Neuronal stem cell (in vitro differentiated cells): ENCODE data around the gene TSHZ3.

Experiments
- DNase-seq: peaks from one replicate; pipeline ENCODE4 v3.0.0-alpha.2; 2013; ENCODE audit warnings: low spot score
- H2AFZ ChIP-seq: one replicate; pipeline ENCODE4 v1.6.1; 2013; ENCODE audit warnings: mild to moderate bottlenecking, low read length, inconsistent platforms
- H2AK5ac ChIP-seq: 2 replicates; pipeline ENCODE4 v1.6.1; 2013; ENCODE audit warnings: low read depth, mild to moderate bottlenecking, inconsistent platforms, low read length, moderate library complexity, mixed read lengths
- H2BK120ac ChIP-seq: 2 replicates; pipeline ENCODE4 v1.6.1; 2013; ENCODE audit warnings: low read depth, mild to moderate bottlenecking, inconsistent platforms, low read length, moderate library complexity, mixed read lengths
- H2BK12ac ChIP-seq: one replicate; pipeline ENCODE4 v1.6.1; 2013; ENCODE audit warnings: low read length, inconsistent platforms
- H2BK15ac ChIP-seq: 2 replicates; pipeline ENCODE4 v1.6.1; 2013; ENCODE audit warnings: mild to moderate bottlenecking, low read length, inconsistent platforms, mixed read lengths
- H2BK5ac ChIP-seq: one replicate; pipeline ENCODE4 v1.6.1; 2013; ENCODE audit warnings: inconsistent platforms, mild to moderate bottlenecking, low read length, moderate library complexity
- H3K14ac ChIP-seq: one replicate; pipeline ENCODE4 v1.6.1; 2013; ENCODE audit warnings: low read length, inconsistent platforms
- H3K18ac ChIP-seq: 2 replicates; pipeline ENCODE4 v1.6.1; 2013; ENCODE audit warnings: low read length, inconsistent platforms
- H3K23ac ChIP-seq: 2 replicates; pipeline ENCODE4 v1.6.1; 2013; ENCODE audit warnings: low read depth, mild to moderate bottlenecking, mixed read lengths, low read length, inconsistent platforms; ENCODE audit not compliant: poor library complexity
- H3K27ac ChIP-seq: replicated peaks from 3 replicates; pipeline ENCODE4 v1.5.1; 2013; ENCODE audit warnings: low read length, inconsistent platforms
- H3K27me3 ChIP-seq, 3 experiments: 2 replicates each; pipeline ENCODE4 v1.6.1; 2013; ENCODE audit warnings: low read length in 3 of 3, mild to moderate bottlenecking in 2 of 3, inconsistent platforms in 1 of 3, low read depth in 1 of 3, mixed read lengths in 1 of 3, moderate library complexity in 1 of 3; ENCODE audit not compliant: control insufficient read depth in 3 of 3, insufficient read depth in 3 of 3
- H3K36me3 ChIP-seq, 2 donors: replicated peaks in 1 of 2; 2 replicates each; pipeline ENCODE4 v1.6.1; 2013; ENCODE audit warnings: low read length in 2 of 2; ENCODE audit not compliant: control insufficient read depth in 2 of 2, insufficient read depth in 2 of 2
- H3K4ac ChIP-seq: 2 replicates; pipeline ENCODE4 v1.6.1; 2013; ENCODE audit warnings: inconsistent platforms, mild to moderate bottlenecking, low read length, moderate library complexity
- H3K4me1 ChIP-seq, 2 donors: 1 replicate in 1 of 2; 2 replicates in 1 of 2; pipeline ENCODE4 v1.6.1; 2013; ENCODE audit warnings: low read length in 2 of 2, low read depth in 1 of 2; ENCODE audit not compliant: control insufficient read depth in 2 of 2, insufficient read depth in 1 of 2
- H3K4me2 ChIP-seq: one replicate; pipeline ENCODE4 v1.6.1; 2013; ENCODE audit warnings: mild to moderate bottlenecking, low read length, inconsistent platforms; ENCODE audit not compliant: insufficient read depth, poor library complexity, severe bottlenecking
- H3K4me3 ChIP-seq, 2 donors: 2 replicates each; pipeline ENCODE4 v1.5.1; 2013; ENCODE audit warnings: low read length in 2 of 2, mild to moderate bottlenecking in 2 of 2, inconsistent platforms in 1 of 2, moderate library complexity in 1 of 2
- H3K79me1 ChIP-seq: one replicate; pipeline ENCODE4 v1.6.1; 2013; ENCODE audit warnings: low read depth, mild to moderate bottlenecking, inconsistent platforms, low read length, moderate library complexity
- H3K9ac ChIP-seq: one replicate; pipeline ENCODE4 v1.6.1; 2013; ENCODE audit warnings: mild to moderate bottlenecking, low read depth, low read length, inconsistent platforms; ENCODE audit not compliant: poor library complexity
- H3K9me3 ChIP-seq, 2 donors: replicated peaks in 1 of 2; 2 replicates each; pipeline versions ENCODE3 to v1.6.1; 2013; ENCODE audit warnings: low read length in 2 of 2, mild to moderate bottlenecking in 2 of 2, inconsistent platforms in 1 of 2, low read depth in 1 of 2, mixed read lengths in 1 of 2, moderate library complexity in 1 of 2; ENCODE audit not compliant: control insufficient read depth in 2 of 2, insufficient read depth in 1 of 2
- H4K8ac ChIP-seq: one replicate; pipeline ENCODE4 v1.6.1; 2013; ENCODE audit warnings: low read depth, mild to moderate bottlenecking, inconsistent platforms, low read length, moderate library complexity
- H4K91ac ChIP-seq: one replicate; pipeline ENCODE4 v1.6.1; 2013; ENCODE audit warnings: low read length, low read depth, mild to moderate bottlenecking, inconsistent platforms; ENCODE audit not compliant: poor library complexity
- WGBS, 2 donors: extraction: QIAGEN DNeasy Blood & Tissue Kit; methylation state at CpG; one replicate each; pipeline ENCODE4 v1.1.7; 2013; ENCODE audit warnings: missing lambda C conversion rate in 2 of 2, mixed read lengths in 1 of 2; ENCODE audit not compliant: insufficient read length in 2 of 2, insufficient replicate concordance in 1 of 2; ENCODE audit errors: extremely low coverage in 2 of 2; 5-methylcytosine and 5-hydroxymethylcytosine counted together

The TSHZ3 gene

DNA sequence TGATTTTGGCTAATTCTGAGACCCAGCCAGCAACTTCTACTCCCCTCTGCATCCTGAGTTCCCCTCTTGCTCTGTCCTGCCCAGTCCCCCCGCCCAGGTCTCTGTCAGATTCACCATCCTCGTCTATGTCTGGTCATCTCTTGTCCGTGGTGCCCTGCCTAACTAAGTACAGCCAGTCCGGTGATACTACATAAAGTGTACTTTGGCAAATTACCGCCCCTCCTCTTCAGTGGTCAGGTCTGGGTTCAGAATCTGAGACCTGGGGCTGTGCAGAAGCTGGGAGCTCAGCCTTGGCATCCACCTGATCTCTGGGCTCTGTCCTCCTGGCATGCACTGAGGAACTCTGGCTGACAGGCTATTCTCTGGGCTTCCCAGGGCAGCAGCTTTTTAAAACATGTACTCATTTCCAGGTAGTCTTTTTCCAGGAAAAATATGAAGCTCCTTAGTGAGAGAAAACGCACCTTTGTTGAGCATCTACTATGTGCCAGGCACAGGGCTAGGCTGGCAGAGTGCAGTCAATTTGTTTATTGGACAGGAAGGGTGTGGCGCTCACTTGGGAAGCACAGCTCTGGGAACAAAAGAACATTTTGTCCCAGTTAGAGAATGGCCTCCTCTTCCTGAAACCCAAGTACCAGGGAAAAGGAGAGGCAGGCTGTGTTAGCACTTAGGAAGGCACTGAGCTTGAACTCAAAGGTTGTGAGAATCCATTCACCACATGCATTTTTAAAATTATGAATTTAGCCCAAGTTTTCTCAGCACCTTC lies 88.9 kb downstream of the TSHZ3 start:
- H3K14ac ChIP-seq, result no peak overlapping the region
- H3K9ac ChIP-seq, result no peak overlapping the region
- H2BK15ac ChIP-seq, result no peak overlapping the region
- H3K4me2 ChIP-seq, result no peak overlapping the region
- no peak overlapping the region for H2BK12ac ChIP-seq
- no peak overlapping the region for H3K27ac ChIP-seq
- H3K79me1 ChIP-seq, result no peaks in the 10 kb centered on the region
- H3K18ac ChIP-seq, result no peak overlapping the region
- no peaks in the 10 kb centered on the region for H3K9me3 ChIP-seq
- no peak overlapping the region for H3K23ac ChIP-seq
- no peak overlapping the region for H2AFZ ChIP-seq
- no peak overlapping the region for H4K91ac ChIP-seq
- DNase-seq, result no peak
- H3K4me1 ChIP-seq, result peaks cover 0 to 1% of the 10 kb centered on the region in 2 donors
- H3K4me3 ChIP-seq, result no peak overlapping the region
- H3K4ac ChIP-seq, result no peak overlapping the region
- no peak overlapping the region for H2BK120ac ChIP-seq
- peak overlapping the region; percentile 19 for H4K8ac ChIP-seq
- no CpG with 5 or more reads among the region's 7 CpGs for WGBS, 2 donors
- peak overlapping the region; percentile 53 for H2AK5ac ChIP-seq
- H3K27me3 ChIP-seq, result no peaks in the 10 kb centered on the region
- H2BK5ac ChIP-seq, result no peak overlapping the region
- no peaks in the 10 kb centered on the region for H3K36me3 ChIP-seq

GRCh38 chr19:31258211-31259052 lies 90.8 kb downstream of the TSHZ3 start:
- no peaks in the 10 kb centered on the region for H3K36me3 ChIP-seq
- no peak overlapping the region for H2BK5ac ChIP-seq
- no peak overlapping the region for H3K18ac ChIP-seq
- no peak overlapping the region for H3K9ac ChIP-seq
- H2AFZ ChIP-seq, result no peak overlapping the region
- no peak overlapping the region for H3K23ac ChIP-seq
- H3K27ac ChIP-seq, result no peak overlapping the region
- H2BK120ac ChIP-seq, result no peak overlapping the region
- no peak overlapping the region for H4K91ac ChIP-seq
- no peak overlapping the region for H2BK15ac ChIP-seq
- no peak overlapping the region for H3K14ac ChIP-seq
- no peaks in the 10 kb centered on the region for H3K27me3 ChIP-seq
- H3K9me3 ChIP-seq, result no peaks in the 10 kb centered on the region
- H2AK5ac ChIP-seq, result no peak overlapping the region
- H3K79me1 ChIP-seq, result no peaks in the 10 kb centered on the region
- WGBS, 2 donors, result no CpG with 5 or more reads among the region's 15 CpGs
- H3K4me1 ChIP-seq, result peaks cover 0 to 4% of the 10 kb centered on the region in 2 donors
- DNase-seq, result no peak
- H3K4me3 ChIP-seq, result no peak overlapping the region
- H3K4ac ChIP-seq, result no peak overlapping the region
- no peak overlapping the region for H3K4me2 ChIP-seq
- no peak overlapping the region for H2BK12ac ChIP-seq
- no peak overlapping the region for H4K8ac ChIP-seq

DNA sequence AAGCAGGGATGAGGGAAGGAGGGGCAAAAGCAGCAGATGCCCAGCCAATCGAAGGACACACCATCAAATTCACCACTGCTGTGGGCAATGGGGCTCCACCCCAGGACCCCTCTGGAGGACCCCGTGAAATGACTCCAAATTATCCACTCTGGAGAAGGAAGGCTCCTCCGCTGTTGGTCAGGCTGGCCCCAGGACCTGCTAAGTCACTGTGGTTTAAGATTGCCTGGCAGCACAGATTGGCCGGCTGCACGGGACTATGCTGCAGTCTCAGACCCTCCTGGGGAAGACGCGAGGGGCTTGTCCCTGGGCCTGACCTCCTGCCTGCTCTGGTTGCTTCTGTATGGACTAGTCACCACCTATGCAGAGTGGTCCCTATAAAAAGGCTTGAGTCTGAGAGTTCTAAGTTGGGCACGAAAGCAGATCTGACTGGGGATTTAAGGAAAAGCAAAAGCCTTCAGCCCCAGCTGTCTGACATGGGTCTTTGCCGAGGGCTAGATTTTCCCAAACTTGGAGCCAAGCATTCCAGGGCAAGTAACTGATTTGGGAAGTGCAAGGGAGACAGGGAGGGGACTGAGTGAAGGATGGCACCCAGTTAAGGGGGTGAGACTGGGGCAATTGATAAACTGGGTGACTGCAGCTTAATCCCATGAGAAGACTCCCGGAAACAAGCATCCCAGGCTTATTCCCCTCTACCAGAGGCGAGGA lies 91.7 kb downstream of the TSHZ3 start:
- Histone ChIP-seq H4K91ac (no peak overlapping the region), H2BK5ac (no peak overlapping the region), H2BK15ac (no peak overlapping the region), H3K27ac (no peak overlapping the region), H2AFZ (no peak overlapping the region), H3K36me3 (no peaks in the 10 kb centered on the region), H2BK120ac (peak overlapping the region; percentile 7), H3K18ac (no peak overlapping the region), H3K9me3 (no peaks in the 10 kb centered on the region), H2AK5ac (no peak overlapping the region), H3K23ac (no peak overlapping the region), H4K8ac (no peak overlapping the region), H3K27me3 (no peaks in the 10 kb centered on the region), H3K4me1 (peaks cover 0 to 3% of the 10 kb centered on the region in 2 donors), H3K9ac (no peak overlapping the region), H3K79me1 (no peaks in the 10 kb centered on the region), H2BK12ac (no peak overlapping the region), H3K14ac (no peak overlapping the region), H3K4me2 (no peak overlapping the region), H3K4ac (no peak overlapping the region), H3K4me3 (no peak overlapping the region)
- DNase-seq, result no peak
- no CpG with 5 or more reads among the region's 11 CpGs for WGBS, 2 donors

DNA sequence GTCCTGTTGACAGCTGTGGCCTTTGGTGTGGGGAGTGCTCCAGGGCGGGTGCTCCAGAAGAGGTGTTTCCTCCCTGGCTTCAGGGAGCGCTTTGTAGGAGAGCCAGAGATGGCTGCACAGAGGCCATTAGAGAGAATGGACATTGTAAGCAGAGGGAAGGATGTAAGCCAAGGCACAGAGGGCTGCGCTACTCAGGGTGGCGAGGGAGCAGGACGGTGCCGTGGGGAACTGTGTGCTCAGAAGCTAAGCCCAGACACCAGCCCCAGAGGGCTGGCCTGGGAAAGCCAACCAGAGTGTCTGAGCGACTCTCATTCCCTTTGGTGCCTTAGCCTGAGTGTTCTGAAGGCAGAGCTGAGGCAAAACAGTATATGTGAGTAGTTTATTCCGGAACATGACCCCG lies 92.2 kb downstream of the TSHZ3 start:
- H2BK5ac ChIP-seq, result no peak overlapping the region
- no peak overlapping the region for H2BK15ac ChIP-seq
- H2AFZ ChIP-seq, result no peak overlapping the region
- no peak overlapping the region for H3K9ac ChIP-seq
- H3K14ac ChIP-seq, result no peak overlapping the region
- H3K9me3 ChIP-seq, result no peaks in the 10 kb centered on the region
- H3K4ac ChIP-seq, result no peak overlapping the region
- H3K4me1 ChIP-seq, result peaks cover 0 to 3% of the 10 kb centered on the region in 2 donors
- H3K4me2 ChIP-seq, result no peak overlapping the region
- DNase-seq, result no peak
- H3K27ac ChIP-seq, result no peak overlapping the region
- no peak overlapping the region for H2BK120ac ChIP-seq
- H3K4me3 ChIP-seq, result no peak overlapping the region
- H4K8ac ChIP-seq, result no peak overlapping the region
- no peak overlapping the region for H2BK12ac ChIP-seq
- H3K79me1 ChIP-seq, result no peaks in the 10 kb centered on the region
- no peak overlapping the region for H2AK5ac ChIP-seq
- H3K27me3 ChIP-seq, result no peaks in the 10 kb centered on the region
- peak overlapping the region; percentile 26 for H3K18ac ChIP-seq
- WGBS, 2 donors, result no CpG with 5 or more reads among the region's 9 CpGs
- H4K91ac ChIP-seq, result no peak overlapping the region
- H3K23ac ChIP-seq, result no peak overlapping the region
- H3K36me3 ChIP-seq, result no peaks in the 10 kb centered on the region
